Measurements from ENCODE around the gene SCPEP1.

Gene SCPEP1

GRCh38 chr17:57044976-57045867 is 67.3 kb downstream of the SCPEP1 start:
- no peak for DNase-seq

GRCh38 chr17:57045868-57046704 is 68.2 kb downstream of the SCPEP1 start:
- DNase-seq: no peak

GRCh38 chr17:57046749-57047148 is 68.8 kb downstream of the SCPEP1 start:
- no peak for DNase-seq

GRCh38 chr17:57048096-57048495 is 70.2 kb downstream of the SCPEP1 start:
- DNase-seq: no peak

DNA sequence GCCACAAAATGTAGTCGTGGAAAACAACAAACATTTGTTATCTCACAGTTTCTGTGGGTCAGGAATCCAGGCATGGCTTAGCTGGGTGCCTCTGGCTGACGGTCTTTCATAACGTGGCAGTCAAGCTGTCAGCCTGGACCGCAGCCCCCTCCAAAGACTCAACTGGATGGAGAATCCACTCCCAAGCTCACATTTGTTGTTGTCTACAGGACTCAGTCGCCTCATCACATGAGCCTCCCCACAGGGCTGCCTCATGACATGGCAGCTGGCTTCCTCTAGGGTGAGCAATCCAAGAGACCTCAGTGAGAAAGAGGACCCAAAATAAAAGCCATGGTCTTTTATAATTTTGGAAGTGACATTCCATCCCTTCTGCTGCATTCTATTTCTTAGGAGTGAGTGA is 72.4 kb downstream of the SCPEP1 start:
- DNase-seq: no peak

DNA sequence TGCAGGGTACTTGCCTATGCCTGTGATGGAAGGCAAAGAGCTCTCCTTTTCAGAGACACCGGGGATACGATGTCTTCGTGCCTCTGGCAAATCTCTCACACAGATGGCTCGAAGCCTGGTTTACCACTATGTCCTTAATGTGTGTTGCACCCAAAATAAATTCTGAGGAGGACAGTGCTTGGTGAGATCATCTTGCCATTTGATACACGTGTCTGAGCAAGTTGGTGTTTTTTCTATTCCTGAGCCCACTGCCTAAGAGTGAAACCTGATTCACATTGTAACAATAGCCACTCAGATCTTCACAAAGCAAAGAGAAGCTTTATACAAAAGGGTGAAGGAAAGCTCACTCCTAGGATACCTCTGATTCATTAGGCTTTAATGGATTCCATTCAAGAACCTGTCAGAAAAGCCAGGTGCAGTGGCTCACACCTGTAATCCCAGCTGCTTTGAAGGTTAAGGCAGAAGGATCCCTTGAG is 74.0 kb downstream of the SCPEP1 start:
- no peak for DNase-seq

Measured in CD4-positive, alpha-beta T cell treated with Interleukin-4 for 4 hours (primary cell).